ENCODE data around the gene TBXA2R.

Gene TBXA2R

DNA sequence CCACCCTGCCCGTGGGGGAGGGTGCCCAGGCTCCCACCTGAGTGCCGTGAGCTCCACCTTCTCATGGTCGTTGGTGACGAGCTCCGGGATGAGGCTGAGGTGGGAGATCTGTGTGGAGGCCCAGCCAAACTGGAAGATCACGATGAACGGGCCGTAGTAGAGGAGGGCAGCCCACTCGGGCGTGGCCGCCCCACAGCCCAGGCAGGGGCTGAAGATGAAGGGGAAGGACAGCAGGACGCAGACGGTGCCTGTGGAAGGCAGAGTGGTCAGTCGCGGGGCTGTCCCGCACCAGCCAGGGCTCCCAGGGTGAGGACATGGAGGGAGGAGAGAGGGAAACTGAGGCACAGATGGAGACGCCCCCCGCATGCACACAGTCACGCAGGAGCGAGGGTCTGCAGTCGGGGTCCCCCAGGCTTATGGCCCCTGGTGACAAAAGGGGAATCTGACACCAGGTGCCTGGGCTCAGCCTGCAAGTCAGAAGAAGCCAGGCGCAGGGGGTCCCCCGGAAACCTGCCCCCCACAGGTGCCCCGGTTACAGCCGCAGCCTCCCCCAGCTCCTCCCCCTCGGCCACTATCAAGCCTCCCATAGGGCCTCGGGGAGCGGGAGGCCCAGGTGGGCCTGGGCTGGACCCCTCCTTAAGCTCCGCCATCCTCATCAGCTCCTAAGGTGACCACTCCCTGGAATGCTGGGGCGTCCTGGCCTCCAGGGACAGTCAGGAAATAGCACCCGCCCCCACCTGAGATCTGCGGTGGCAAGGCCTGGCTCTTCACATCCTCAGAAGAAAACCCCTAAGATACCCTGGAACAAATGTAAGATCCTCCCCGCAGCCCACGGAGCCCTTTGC, 55.5 kb downstream of the TBXA2R start:
- no peak for DNase-seq

DNA sequence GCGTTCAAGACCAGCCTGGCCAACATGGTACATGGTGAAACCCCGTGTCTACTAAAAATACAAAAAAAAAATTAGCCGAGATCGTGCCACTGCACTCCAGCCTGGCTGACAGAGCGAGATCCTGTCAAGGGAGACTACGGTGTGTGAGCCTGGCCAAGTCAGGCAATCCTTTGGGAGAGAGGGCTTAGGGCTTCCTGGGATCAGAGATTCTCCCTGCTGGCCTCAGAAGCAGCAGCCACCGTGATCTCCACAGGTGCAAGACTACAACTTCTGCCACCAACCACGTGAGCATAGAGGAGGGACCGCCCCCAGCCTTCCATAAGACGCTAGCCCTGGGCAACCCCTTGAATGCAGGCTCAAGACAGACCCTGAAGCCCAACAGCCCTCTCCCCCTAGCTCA, 56.9 kb downstream of the TBXA2R start:
- DNase-seq, result no peak

DNA sequence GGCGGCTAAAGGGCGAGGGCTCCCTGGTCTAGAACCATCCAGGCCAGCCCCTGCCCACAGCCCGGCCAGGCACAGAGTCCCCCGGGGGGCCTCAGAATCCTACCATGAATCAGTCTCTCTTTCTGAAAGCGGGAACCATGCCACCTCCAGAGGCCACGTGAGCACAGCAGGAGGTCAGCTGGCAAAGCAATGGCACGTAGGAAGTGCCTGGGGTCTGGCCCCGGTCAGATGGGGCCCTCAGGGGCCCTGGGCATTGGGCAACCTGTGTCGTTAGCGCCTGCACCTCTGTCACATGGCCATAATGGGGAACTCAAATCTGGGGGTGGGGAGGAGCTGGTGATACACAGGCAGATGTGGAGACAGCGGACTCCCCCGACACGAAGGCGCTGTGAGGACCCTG, 58.1 kb downstream of the TBXA2R start:
- peak in 1 of 2 donors; percentile 70 for DNase-seq

DNA sequence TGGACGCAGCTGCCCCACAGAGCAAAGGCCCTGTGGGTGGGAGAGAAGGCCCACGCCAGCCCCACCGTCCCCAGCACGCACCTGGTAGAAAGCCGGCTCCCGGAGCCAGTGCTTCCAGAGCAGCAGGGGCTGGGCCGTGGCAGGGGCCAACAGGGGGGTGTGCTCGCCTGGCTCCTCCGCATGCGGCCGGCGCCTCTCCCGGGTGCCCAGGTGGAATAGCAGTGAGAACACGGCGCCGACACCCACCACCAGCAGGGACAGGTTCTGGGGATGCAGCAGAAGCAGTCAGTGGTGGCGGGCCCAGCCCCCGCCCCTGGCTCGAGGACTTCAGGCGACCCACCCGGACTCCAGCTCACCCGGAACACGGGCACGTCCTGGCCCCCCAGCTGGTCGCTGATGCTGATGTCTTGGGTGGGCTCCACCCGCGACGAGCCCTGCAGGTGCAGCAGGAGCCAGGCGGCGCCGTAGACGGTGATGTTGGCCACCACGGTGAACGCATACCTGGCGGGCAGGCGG, 58.9 kb downstream of the TBXA2R start:
- DNase-seq, result no peak

DNA sequence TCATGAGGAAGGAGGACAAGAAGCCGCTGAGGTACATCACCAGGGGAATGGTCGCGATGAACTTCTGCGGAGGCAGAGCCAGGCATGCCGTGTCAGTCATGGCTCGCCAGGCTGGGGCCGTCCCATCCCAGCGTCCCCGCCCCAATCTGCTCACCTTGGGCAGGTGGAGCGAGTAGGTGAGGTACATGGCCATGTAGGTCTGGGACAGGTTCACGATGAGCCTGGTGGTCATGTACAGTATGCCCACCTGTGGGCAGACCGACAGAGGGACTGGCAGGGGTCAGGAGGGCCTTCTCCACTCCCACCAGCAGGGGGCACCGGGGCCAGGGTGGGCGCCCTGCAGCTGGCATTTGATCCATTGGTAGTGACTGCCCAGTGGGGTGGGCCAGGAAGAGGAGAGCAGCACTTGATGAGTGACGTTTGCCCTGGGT, 59.4 kb downstream of the TBXA2R start:
- peak in 1 of 2 donors; percentile 28 for DNase-seq

DNA sequence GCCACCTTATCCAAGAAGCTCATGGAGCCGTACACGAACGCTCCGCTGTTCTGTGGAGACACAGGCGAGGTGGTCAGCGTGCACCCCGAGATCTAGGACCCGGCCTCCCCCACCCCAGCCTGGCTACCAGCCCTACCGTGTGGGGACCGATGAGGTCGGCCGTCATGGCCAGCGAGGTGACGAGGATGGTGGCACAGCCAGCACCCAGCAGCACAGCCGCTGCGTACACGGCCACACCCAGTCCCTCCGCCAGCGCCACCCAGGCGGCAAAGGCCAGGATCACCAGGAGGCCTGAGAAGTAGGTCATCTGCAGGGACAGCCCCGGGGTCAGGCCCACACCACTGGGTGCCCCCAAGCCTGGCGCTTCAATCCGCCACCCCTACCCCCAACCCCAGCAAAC, 60.6 kb downstream of the TBXA2R start:
- DNase-seq, result no peak

DNA sequence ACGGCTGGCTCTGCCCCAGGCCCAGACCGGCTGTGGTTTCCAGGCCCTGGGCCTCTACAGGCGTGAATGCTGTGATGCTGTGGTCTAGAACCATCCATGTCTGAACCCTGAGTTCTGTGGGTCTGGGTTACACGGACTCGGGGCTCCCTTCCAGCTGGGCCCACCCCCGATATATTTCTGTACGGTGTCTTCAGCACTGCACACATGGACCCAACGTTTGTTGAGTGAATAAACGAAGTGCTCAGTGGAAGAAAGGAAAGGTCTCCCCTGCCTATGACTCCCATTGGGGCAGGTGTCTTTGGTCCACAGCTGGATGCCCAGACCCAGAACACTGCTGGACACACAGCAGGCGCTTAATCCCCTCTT, 61.0 kb downstream of the TBXA2R start:
- DNase-seq, result no peak

DNA sequence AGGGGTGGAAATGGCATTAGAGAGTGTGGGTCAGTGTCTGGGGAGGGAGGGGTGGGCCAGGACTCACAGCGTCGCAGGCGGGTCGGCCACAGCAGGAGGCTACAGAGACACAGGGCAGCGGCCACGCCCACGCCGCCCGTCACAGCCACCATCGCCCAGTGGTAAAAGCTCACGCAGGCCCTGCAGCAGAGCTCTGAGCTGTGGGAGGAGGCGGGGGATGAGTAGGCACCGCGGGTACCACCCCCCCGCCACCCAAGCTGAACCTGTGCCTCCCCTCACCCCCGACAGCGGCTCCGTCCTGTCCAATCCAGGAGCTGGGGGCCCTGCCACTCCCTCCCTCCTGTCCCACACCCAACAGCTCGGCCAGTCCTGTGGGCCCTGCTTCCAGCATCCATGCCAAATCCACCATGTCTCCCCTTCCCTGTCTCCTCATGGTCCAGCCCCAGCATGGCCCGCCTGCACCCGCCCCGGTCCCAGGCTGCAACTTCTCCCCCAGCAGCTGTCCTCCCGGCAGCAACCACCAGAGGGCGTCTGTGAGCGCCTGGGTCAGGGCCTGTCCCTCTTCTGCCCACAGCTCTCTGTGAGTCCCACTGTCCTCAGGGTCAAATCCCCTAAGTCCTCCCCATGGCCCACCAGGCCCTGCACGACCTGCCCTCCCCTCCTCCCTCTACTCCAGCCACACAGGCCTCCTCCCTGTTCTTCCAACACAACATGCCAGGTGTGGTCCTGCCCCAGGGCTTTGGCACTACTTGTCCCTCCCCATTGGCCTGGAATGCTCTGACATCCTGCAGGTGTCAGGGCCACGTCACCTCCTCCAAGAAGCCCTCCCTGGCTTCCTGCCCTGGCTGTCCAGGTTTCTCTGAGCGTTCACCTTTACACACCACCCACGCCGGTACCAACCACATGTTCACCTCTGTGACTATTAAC, 61.7 kb downstream of the TBXA2R start:
- DNase-seq, result peak; percentile 69 to 80

Measured in CD4-positive, alpha-beta T cell treated with Interleukin-1 beta for 1 hour (primary cell).